Skeletal muscle tissue (tissue), 4 donors: ENCODE results near the gene SYT10. TPM values are rescaled to one million over a fixed set of nuclear protein-coding genes. Genes with fewer than 3 reads are reported as not detected.
"Not testable (repeated sequence)": the region's sequence is repeated elsewhere in the genome, so short reads cannot be mapped to it uniquely, and the experiment has no call there.

ENCODE experiments used
- H3K27ac ChIP-seq: one replicate; pipeline ENCODE4 v1.7.0; 2013; ENCODE audit warnings: mild to moderate bottlenecking, low read depth, low read length, inconsistent platforms
- H3K27me3 ChIP-seq, 3 donors: one replicate each; pipeline ENCODE4 v1.7.0; 2013; ENCODE audit warnings: low read length in 3 of 3; ENCODE audit not compliant: control insufficient read depth in 3 of 3, insufficient read depth in 3 of 3
- H3K36me3 ChIP-seq, 3 donors: one replicate each; pipeline ENCODE4 v1.7.0; 2013; ENCODE audit warnings: low read length in 3 of 3; ENCODE audit not compliant: control insufficient read depth in 3 of 3, insufficient read depth in 3 of 3
- H3K4me1 ChIP-seq, 3 donors: one replicate each; pipeline ENCODE4 v1.7.0; 2013; ENCODE audit warnings: low read length in 3 of 3, mild to moderate bottlenecking in 3 of 3; ENCODE audit not compliant: control insufficient read depth in 3 of 3, insufficient read depth in 3 of 3
- H3K4me3 ChIP-seq, 3 donors: one replicate each; pipeline ENCODE4 v1.7.0; 2013; ENCODE audit warnings: low read length in 3 of 3
- H3K9ac ChIP-seq, 3 donors: one replicate each; pipeline ENCODE4 v1.7.0; 2013; ENCODE audit warnings: low read length in 3 of 3, mild to moderate bottlenecking in 3 of 3, moderate library complexity in 2 of 3, low read depth in 1 of 3
- H3K9me3 ChIP-seq, 3 donors: one replicate each; pipeline ENCODE4 v1.7.0; 2013; ENCODE audit warnings: low read length in 3 of 3; ENCODE audit not compliant: control insufficient read depth in 3 of 3
- total RNA-seq: library from RNA; depleted of rRNA; stranded (reverse); fragments of >200 nt; gene quantifications from one replicate; pipeline ENCODE4 v1.2.3, GENCODE V29; 2014
- donor health status: Osteomylitis.

The SYT10 gene
- total RNA-seq, 1 donor from 2014 or later: not detected

DNA sequence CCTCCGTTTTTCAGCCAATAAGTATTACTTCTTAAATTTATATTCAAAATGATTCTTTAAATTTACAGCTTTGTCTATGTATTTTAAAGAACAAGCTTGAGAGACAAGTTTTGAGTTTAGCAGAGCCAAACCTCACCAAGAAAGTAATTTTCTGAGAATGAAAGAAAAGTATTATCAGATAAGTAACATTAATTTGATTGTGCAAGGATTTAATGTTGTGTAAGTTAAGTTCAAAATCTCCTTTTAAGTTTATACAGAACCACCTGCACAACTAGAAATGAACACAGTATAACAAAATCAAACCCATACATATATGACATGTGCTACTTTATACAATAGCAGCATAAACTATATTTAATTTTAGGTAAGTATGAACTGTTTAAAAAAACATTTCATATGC, 63.5 kb downstream of the SYT10 start:
- H3K27me3 ChIP-seq: no peaks in the 10 kb centered on the region
- H3K36me3 ChIP-seq: no peaks in the 10 kb centered on the region
- H3K9ac ChIP-seq: no peak overlapping the region
- H3K9me3 ChIP-seq: no peaks in the 10 kb centered on the region
- H3K4me3 ChIP-seq: no peak overlapping the region
- no peak overlapping the region for H3K27ac ChIP-seq
- no peaks in the 10 kb centered on the region for H3K4me1 ChIP-seq

DNA sequence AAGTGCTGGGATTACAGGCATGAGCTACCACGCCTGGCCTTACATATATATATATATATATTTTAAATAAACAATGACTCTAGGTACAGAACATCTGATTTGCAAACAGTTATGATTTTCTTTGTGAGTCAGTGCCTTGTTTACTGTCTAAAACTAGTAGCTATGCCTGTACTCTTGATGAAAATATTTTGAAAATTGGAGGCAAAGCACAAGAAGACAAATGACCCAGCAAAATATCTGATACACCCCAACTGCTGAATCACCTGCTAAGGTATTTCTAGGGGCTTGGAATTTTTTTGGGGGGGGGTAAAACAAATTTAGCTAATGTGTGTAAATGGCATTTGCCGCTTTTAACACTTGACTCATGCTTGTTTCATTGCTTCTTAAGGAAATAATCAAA, 69.3 kb downstream of the SYT10 start:
- no peaks in the 10 kb centered on the region for H3K4me1 ChIP-seq
- H3K27me3 ChIP-seq: no peaks in the 10 kb centered on the region
- no peak overlapping the region for H3K9ac ChIP-seq

DNA sequence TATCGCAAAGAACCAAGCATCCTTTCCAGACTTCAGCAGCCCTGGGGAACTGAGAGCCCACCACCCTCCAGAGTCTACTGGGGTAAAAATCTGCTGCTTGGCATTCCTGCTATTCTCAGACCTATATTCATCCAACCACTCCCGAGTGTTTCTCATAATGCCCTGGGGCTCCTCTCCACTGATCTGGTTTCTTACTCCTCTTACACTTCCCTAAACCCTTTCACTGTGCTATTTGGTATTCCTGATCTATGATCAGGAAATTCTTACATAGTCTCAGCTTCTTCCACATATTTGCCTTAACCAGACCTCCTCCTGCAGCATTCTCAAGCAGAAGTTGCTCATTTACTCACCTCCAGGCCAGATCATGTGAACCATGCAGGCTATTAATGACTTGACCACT, 82.4 kb downstream of the SYT10 start:
- no peaks in the 10 kb centered on the region for H3K36me3 ChIP-seq
- H3K9ac ChIP-seq: no peak overlapping the region
- H3K4me1 ChIP-seq: no peaks in the 10 kb centered on the region
- H3K27ac ChIP-seq: no peak overlapping the region
- H3K9me3 ChIP-seq: no peaks in the 10 kb centered on the region
- H3K4me3 ChIP-seq: no peak overlapping the region
- H3K27me3 ChIP-seq: no peaks in the 10 kb centered on the region

More for the DNA sequence above, 69.3 kb downstream of the SYT10 start:
- Histone ChIP-seq H3K4me3 (no peak overlapping the region), H3K9me3 (no peaks in the 10 kb centered on the region), H3K27ac (no peak overlapping the region), H3K36me3 (no peaks in the 10 kb centered on the region)

DNA sequence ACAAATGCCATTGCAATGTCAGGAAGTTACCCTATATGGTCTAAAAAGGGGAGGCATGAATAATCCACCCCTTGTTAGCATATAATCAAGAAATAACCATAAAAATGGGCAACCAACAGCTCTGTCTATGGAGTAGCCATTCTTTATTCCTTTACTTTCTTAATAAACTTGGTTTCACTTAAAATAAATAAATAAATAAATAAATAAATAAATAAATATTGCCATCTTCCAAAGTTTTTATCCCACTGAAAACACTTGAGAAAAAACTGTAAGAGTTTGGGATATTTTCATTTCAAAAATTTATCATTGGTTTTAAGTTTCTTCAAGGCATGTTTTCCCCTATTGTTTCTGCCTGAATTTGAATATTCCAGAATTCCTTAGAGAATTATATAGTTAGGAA, 89.8 kb downstream of the SYT10 start:
- H3K9me3 ChIP-seq: no peaks in the 10 kb centered on the region
- H3K27me3 ChIP-seq: no peaks in the 10 kb centered on the region
- H3K27ac ChIP-seq: no peak overlapping the region
- no peak overlapping the region for H3K4me3 ChIP-seq
- H3K9ac ChIP-seq: no peak overlapping the region
- H3K36me3 ChIP-seq: no peaks in the 10 kb centered on the region
- no peaks in the 10 kb centered on the region for H3K4me1 ChIP-seq

DNA sequence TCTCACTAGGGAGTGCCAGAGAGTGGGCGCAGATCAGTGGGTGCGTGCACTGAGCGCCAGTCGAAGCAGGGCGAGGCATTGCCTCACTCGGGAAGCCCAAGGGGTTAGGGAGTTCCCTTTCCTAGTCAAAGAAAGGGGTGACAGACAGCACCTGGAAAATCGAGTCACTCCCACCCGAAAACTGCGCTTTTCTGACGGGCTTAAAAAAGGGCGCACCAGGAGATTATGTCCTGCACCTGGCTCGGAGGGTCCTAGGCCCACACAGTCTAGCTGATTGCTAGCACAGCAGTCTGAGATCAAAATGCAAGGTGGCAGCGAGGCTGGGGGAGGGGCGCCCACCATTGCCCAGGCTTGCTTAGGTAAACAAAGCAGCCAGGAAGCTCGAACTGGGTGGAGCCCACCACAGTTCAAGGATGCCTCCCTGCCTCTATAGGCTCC, 107.6 kb downstream of the SYT10 start:
- not testable (repeated sequence) for H3K27me3 ChIP-seq, H3K27ac ChIP-seq, H3K9me3 ChIP-seq, H3K36me3 ChIP-seq, H3K9ac ChIP-seq, H3K4me1 ChIP-seq, H3K4me3 ChIP-seq

DNA sequence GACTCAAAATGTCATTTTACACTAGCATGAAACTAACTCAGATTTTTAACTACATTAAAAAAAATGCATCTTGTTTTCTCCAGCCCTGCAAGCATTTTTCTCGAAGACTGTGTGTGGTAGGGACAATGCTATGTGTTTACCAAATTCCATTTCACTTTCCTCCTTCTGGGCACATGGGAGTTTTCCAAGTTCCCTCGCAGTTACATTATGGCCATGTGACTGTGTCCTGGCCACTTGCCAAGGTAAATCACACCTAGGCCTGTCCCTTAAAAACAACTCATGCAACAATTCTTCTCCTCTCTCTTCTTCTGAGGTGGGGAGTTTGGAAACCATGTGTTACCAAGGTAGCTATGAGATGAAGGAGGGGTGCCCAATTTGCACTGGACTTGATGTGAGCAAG, 108.7 kb downstream of the SYT10 start:
- Histone ChIP-seq H3K9me3 (no peaks in the 10 kb centered on the region), H3K4me1 (no peaks in the 10 kb centered on the region), H3K36me3 (no peaks in the 10 kb centered on the region), H3K9ac (no peak overlapping the region), H3K27me3 (no peaks in the 10 kb centered on the region), H3K4me3 (no peak overlapping the region), H3K27ac (no peak overlapping the region)
